Upper lobe of left lung (tissue), 6 donors: ENCODE results near the gene CAMK2G. TPM values are rescaled to one million over a fixed set of nuclear protein-coding genes. Genes with fewer than 3 reads are reported as not detected.

Experiments used
- ATAC-seq, 2 donors: fragments of 200-7000 bp; cut with Tn5 transposase; one replicate each; pipeline ENCODE4 v1.9.1; 2022; ENCODE audit warnings: mild to moderate bottlenecking in 2 of 2, moderate library complexity in 2 of 2; ENCODE audit not compliant: low FRiP score in 2 of 2
- DNase-seq, 2 donors: peaks; one replicate each; pipeline ENCODE4 v3.0.0-alpha.2; 2019 to 2020
- H3K27ac ChIP-seq, 4 donors: fragments of 200-600 bp; sonication (generic); one replicate each; pipeline ENCODE4 v1.5.1; 2016 to 2019
- H3K27me3 ChIP-seq, 4 donors: fragments of 200-600 bp; sonication (generic); one replicate each; pipeline ENCODE4 v1.5.1; 2017 to 2019
- H3K36me3 ChIP-seq, 4 donors: fragments of 200-600 bp; sonication (generic); one replicate each; pipeline ENCODE4 v1.5.1; 2016 to 2019
- H3K4me1 ChIP-seq, 4 donors: fragments of 200-600 bp; sonication (generic); one replicate each; pipeline ENCODE4 v1.5.1; 2018 to 2019
- H3K4me3 ChIP-seq, 4 donors: fragments of 200-600 bp; sonication (generic); one replicate each; pipeline ENCODE4 v1.5.1; 2017 to 2019; ENCODE audit warnings: mild to moderate bottlenecking in 2 of 4, moderate library complexity in 1 of 4
- H3K9me3 ChIP-seq, 4 donors: fragments of 200-600 bp; sonication (generic); one replicate each; pipeline ENCODE4 v1.5.1; 2018 to 2019
- EP300 ChIP-seq, 4 donors: sonication (generic); formaldehyde crosslinking; IDR thresholded peaks; one replicate each; pipeline ENCODE4 v1.5.1; 2017; ENCODE audit warnings: antibody characterized with exemption in 4 of 4, control low read depth in 2 of 4
- POLR2A ChIP-seq, 4 donors: fragments of 450-650 bp; IDR thresholded peaks; one replicate each; pipeline ENCODE4 v1.5.1; 2016 to 2017; ENCODE audit warnings: antibody characterized with exemption in 4 of 4, mild to moderate bottlenecking in 2 of 4
- POLR2AphosphoS5 ChIP-seq, 2 donors: sonication (generic); formaldehyde crosslinking; IDR thresholded peaks; one replicate each; pipeline ENCODE4 v1.5.1; 2017; ENCODE audit warnings: antibody characterized with exemption in 2 of 2
- WGBS, 2 donors: methylation state at CpG; one replicate each; pipeline ENCODE4 v1.1.5; 2017 to 2018; 5-methylcytosine and 5-hydroxymethylcytosine counted together
- total RNA-seq, 6 donors: library from RNA; depleted of rRNA in 4 of 6; stranded (reverse); fragments of >200 nt in 4 of 6; gene quantifications; one replicate each; pipeline versions ENCODE4 v1.1.0 to v1.2.1, GENCODE V29; 2016 to 2021
- TF ChIP-seq, protein P1 (sequence below), 6 experiments: fragments of 450-650 bp in 4 of 6; fragments of 200-600 bp in 2 of 6; sonication (generic) in 2 of 6; IDR thresholded peaks; one replicate each; pipeline ENCODE4 v1.5.1; 2016 to 2019; ENCODE audit warnings: antibody characterized with exemption in 6 of 6
- donor health status: DM: no; HTN: no; CAD: no; lungs with moderate emphysema.
- donor health status: DM: no; HTN: yes; CAD: no; lungs with severe emphysema.

The CAMK2G gene
- total RNA-seq, 6 donors from 2014 or later: 25.7 to 52.3 (median 43.0) TPM

DNA sequence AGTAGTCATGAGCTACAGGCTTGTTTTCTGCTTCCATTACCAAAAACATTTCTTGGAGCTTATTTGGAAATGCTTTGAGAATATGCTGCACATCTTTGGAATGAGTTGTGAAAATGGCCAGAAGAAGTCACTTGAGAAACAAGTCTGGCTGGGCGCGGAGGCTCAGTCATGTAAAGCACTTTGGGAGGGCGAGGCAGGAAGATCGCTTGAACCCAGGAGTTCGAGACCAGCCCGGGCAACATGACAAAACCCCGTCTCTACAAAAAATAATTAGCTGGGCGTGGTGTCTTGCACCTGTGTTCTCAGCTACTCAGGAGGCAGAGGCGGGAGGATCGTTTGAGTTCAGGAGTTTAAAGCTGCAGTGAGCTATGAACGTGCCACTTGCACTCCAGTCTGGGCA is 93.4 kb downstream of the CAMK2G start:
- no peak for ATAC-seq
- Histone ChIP-seq H3K36me3 (peaks cover 0 to 40% (median 12%) of the 10 kb centered on the region in 4 donors), H3K4me3 (peak overlapping the region; percentile 59 to 98 (median 80)), H3K27me3 (no peaks in the 10 kb centered on the region), H3K27ac (peak overlapping the region in 3 of 4 donors; percentile 86 to 97 (median 90)), H3K9me3 (no peaks in the 10 kb centered on the region), H3K4me1 (peaks cover 26 to 43% (median 32%) of the 10 kb centered on the region in 4 donors)
- no peak for DNase-seq
- 26% methylated on average over 11 of the region's 11 CpGs for WGBS, 2 donors
- no peak for TF ChIP-seq POLR2A (IDR thresholded peaks at IDR 0.05)
- no peak for TF ChIP-seq POLR2AphosphoS5 (IDR thresholded peaks at IDR 0.05)
- TF ChIP-seq, protein P1, sequence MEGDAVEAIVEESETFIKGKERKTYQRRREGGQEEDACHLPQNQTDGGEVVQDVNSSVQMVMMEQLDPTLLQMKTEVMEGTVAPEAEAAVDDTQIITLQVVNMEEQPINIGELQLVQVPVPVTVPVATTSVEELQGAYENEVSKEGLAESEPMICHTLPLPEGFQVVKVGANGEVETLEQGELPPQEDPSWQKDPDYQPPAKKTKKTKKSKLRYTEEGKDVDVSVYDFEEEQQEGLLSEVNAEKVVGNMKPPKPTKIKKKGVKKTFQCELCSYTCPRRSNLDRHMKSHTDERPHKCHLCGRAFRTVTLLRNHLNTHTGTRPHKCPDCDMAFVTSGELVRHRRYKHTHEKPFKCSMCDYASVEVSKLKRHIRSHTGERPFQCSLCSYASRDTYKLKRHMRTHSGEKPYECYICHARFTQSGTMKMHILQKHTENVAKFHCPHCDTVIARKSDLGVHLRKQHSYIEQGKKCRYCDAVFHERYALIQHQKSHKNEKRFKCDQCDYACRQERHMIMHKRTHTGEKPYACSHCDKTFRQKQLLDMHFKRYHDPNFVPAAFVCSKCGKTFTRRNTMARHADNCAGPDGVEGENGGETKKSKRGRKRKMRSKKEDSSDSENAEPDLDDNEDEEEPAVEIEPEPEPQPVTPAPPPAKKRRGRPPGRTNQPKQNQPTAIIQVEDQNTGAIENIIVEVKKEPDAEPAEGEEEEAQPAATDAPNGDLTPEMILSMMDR (IDR thresholded peaks at IDR 0.05): no peak
- no peak for TF ChIP-seq EP300 (IDR thresholded peaks at IDR 0.05)

DNA sequence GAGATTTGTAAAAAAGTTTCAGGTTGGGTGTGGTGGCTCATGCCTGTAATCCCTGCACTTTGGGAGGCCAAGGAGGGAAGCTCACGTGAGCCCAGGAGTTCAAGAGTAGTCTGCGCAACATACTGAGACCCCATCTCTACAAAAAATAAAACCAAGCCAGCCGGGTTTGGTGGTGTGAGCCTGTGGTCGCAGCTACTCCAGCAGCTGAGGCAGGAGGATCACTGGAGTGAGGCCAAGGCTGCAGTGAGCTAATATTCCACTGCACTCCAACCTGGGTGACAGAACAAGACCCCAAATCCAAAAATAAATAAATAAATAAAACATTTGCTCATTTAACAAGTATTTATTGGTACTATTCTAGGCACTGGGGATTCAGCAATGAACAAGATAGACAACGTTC is 94.1 kb downstream of the CAMK2G start:
- Histone ChIP-seq H3K4me3 (no peak overlapping the region), H3K9me3 (no peaks in the 10 kb centered on the region), H3K4me1 (peaks cover 30 to 45% (median 37%) of the 10 kb centered on the region in 4 donors), H3K27me3 (no peaks in the 10 kb centered on the region), H3K27ac (no peak overlapping the region), H3K36me3 (peaks cover 0 to 47% (median 14%) of the 10 kb centered on the region in 4 donors)
- no peak for TF ChIP-seq POLR2AphosphoS5 (IDR thresholded peaks at IDR 0.05)
- no peak for TF ChIP-seq EP300 (IDR thresholded peaks at IDR 0.05)
- TF ChIP-seq, protein P1 (IDR thresholded peaks at IDR 0.05): no peak
- no peak for TF ChIP-seq POLR2A (IDR thresholded peaks at IDR 0.05)
- 72% methylated on average over 5 of the region's 5 CpGs for WGBS, 2 donors
- DNase-seq: no peak
- ATAC-seq: no peak

DNA sequence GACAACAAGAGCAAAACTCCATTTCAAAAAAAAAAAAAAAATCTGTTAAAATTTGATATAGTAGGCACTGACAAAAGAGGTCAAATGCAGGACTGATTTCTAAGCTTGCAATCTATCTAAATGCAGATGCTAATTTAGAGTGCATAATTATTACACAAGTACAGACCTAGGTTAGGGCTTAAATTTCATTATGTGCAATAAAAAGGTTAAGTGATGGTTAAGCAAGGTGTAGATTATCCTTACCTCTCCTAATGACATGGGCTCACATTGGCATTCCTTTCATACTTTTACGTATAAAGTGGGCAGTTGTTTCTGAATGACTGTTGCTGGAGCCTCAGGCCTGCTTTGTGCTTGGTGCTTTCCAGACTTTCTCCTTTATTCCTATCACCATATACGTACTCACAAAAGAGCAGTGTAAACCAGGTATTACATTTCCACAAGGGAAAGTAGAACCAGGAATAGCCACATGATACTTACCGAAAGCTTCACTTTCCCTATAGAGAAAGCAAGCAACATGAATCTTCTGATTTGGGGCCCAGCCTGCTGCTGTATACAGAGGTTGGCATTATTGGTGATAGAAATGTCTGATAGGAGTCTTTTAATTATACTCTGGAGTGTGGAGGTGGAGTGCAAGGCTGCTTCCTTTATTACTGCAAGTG is 94.7 kb downstream of the CAMK2G start:
- WGBS, 2 donors: 69 to 84% methylated on average over 3 of the region's 3 CpGs
- peaks cover 31 to 48% (median 39%) of the 10 kb centered on the region in 4 donors for H3K4me1 ChIP-seq
- peaks cover 0 to 51% (median 14%) of the 10 kb centered on the region in 4 donors for H3K36me3 ChIP-seq
- no peaks in the 10 kb centered on the region for H3K9me3 ChIP-seq
- no peak overlapping the region for H3K27ac ChIP-seq
- DNase-seq (no peak), ATAC-seq (no peak)
- H3K27me3 ChIP-seq: no peaks in the 10 kb centered on the region
- TF ChIP-seq POLR2AphosphoS5 (IDR thresholded peaks at IDR 0.05) (no peak), EP300 (IDR thresholded peaks at IDR 0.05) (no peak), POLR2A (IDR thresholded peaks at IDR 0.05) (no peak)
- TF ChIP-seq, protein P1 (IDR thresholded peaks at IDR 0.05): no peak
- no peak overlapping the region for H3K4me3 ChIP-seq

DNA sequence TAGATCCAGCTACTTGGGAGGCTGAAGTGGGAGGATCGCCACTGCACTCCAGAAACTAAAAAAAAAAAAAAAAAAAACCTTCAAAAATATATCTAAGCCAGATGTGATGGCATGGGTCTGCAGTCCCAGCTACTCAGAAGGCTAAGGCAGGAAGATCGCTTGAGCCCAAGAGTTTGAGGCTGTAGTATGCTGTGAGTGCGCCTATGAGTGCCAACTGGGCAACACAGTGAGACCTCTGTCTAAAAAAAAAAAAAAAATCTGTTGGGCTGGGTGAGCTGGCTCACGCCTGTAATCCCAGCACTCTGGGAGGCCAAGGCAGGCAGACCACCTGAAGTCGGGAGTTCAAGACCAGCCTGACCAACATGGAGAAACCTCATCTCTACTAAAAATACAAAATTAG is 95.3 kb downstream of the CAMK2G start:
- Histone ChIP-seq H3K9me3 (no peaks in the 10 kb centered on the region), H3K36me3 (peaks cover 0 to 55% (median 14%) of the 10 kb centered on the region in 4 donors), H3K4me1 (peaks cover 37 to 51% (median 42%) of the 10 kb centered on the region in 4 donors), H3K27ac (no peak overlapping the region), H3K27me3 (no peaks in the 10 kb centered on the region), H3K4me3 (no peak overlapping the region)
- DNase-seq (no peak), ATAC-seq (no peak)
- TF ChIP-seq, protein P1 (IDR thresholded peaks at IDR 0.05): no peak
- TF ChIP-seq EP300 (IDR thresholded peaks at IDR 0.05) (no peak), POLR2A (IDR thresholded peaks at IDR 0.05) (no peak), POLR2AphosphoS5 (IDR thresholded peaks at IDR 0.05) (no peak)
- WGBS, 2 donors: 97 to 98% methylated on average over 5 of the region's 5 CpGs
